Ascending aorta (tissue), 2 donors: ENCODE data around the gene FTH1. TPM values are rescaled to one million over a fixed set of nuclear protein-coding genes. Genes with fewer than 3 reads are reported as not detected.

Experiments
- DNase-seq, 2 donors: peaks; one replicate each; pipeline ENCODE4 v3.0.0-alpha.2; 2019; ENCODE audit warnings: low spot score in 2 of 2
- H3K27ac ChIP-seq, 2 donors: fragments of 200-600 bp; sonication (generic); one replicate each; pipeline ENCODE4 v1.5.1; 2016 to 2017; ENCODE audit warnings: mild to moderate bottlenecking in 1 of 2
- H3K27me3 ChIP-seq: fragments of 200-600 bp; sonication (generic); one replicate; pipeline ENCODE4 v1.5.1; 2017
- H3K36me3 ChIP-seq, 2 donors: fragments of 200-600 bp; sonication (generic); one replicate each; pipeline ENCODE4 v1.5.1; 2016
- H3K4me1 ChIP-seq, 2 donors: fragments of 200-600 bp; sonication (generic); one replicate each; pipeline ENCODE4 v1.5.1; 2016 to 2017; ENCODE audit warnings: mild to moderate bottlenecking in 1 of 2
- H3K4me3 ChIP-seq, 2 donors: fragments of 200-600 bp; sonication (generic); one replicate each; pipeline ENCODE4 v1.5.1; 2016 to 2017; ENCODE audit warnings: mild to moderate bottlenecking in 1 of 2
- H3K9me3 ChIP-seq, 2 donors: fragments of 200-600 bp; sonication (generic); one replicate each; pipeline ENCODE4 v1.5.1; 2016
- CTCF ChIP-seq, 3 experiments: fragments of 200-600 bp in 2 of 3; fragments of 450-650 bp in 1 of 3; sonication (generic) in 2 of 3; IDR thresholded peaks; one replicate each; pipeline ENCODE4 v1.5.1; 2016 to 2019; ENCODE audit warnings: antibody characterized with exemption in 3 of 3, mild to moderate bottlenecking in 1 of 3, moderate library complexity in 1 of 3
- intact Hi-C: fragments of 100-400 bp; cut with DNase I; formaldehyde crosslinking; loops from one replicate; pipeline ENCODE4 v1.15.1; 2023
- total RNA-seq: library from RNA; depleted of rRNA; stranded (reverse); fragments of >200 nt; gene quantifications from one replicate; pipeline ENCODE4 v1.1.0, GENCODE V29; 2016

The FTH1 gene
- total RNA-seq, 1 donor from 2014 or later = 2,353 TPM

GRCh38 chr11:61975638-61976419 is 8.4 kb upstream of the FTH1 start:
- peak overlapping the region in 1 of 2 donors; percentile 24 for H3K4me3 ChIP-seq
- intact Hi-C loops = no loop called here
- peaks cover 45 to 54% of the 10 kb centered on the region in 2 donors for H3K4me1 ChIP-seq
- H3K27me3 ChIP-seq = no peaks in the 10 kb centered on the region
- peak overlapping the region; percentile 98 to 99 for H3K27ac ChIP-seq
- no peaks in the 10 kb centered on the region for H3K9me3 ChIP-seq
- TF ChIP-seq CTCF (IDR thresholded peaks at IDR 0.05) = no peak
- DNase-seq = peak in 1 of 2 donors; percentile 58
- no peaks in the 10 kb centered on the region for H3K36me3 ChIP-seq

- peak overlapping the region in 1 of 2 donors; percentile 24 for H3K4me3 ChIP-seq
- peak overlapping the region; percentile 98 to 99 for H3K27ac ChIP-seq
- DNase-seq = peak in 1 of 2 donors; percentile 81
- H3K27me3 ChIP-seq = no peaks in the 10 kb centered on the region
- no peaks in the 10 kb centered on the region for H3K36me3 ChIP-seq
- intact Hi-C loops = loop anchor here (5.0 kb wide), 1 partner anchor 158 kb away; the partner anchor contains the start of gene FADS1
- peaks cover 49 to 58% of the 10 kb centered on the region in 2 donors for H3K4me1 ChIP-seq
- no peak for TF ChIP-seq CTCF (IDR thresholded peaks at IDR 0.05)
- H3K9me3 ChIP-seq = no peaks in the 10 kb centered on the region
These were observed 7.6 kb upstream of the FTH1 start for GRCh38 chr11:61974766-61975631.

GRCh38 chr11:61973476-61974162 is 6.2 kb upstream of the FTH1 start:
- Histone ChIP-seq H3K4me3 (peak overlapping the region in 1 of 2 donors; percentile 19), H3K36me3 (no peaks in the 10 kb centered on the region), H3K9me3 (no peaks in the 10 kb centered on the region), H3K27ac (peak overlapping the region; percentile 98 to 99), H3K27me3 (no peaks in the 10 kb centered on the region), H3K4me1 (peaks cover 49 to 61% of the 10 kb centered on the region in 2 donors)
- no peak for TF ChIP-seq CTCF (IDR thresholded peaks at IDR 0.05)
- peak in 1 of 2 donors; percentile 73 for DNase-seq
- intact Hi-C loops = loop anchor here (5.0 kb wide), 1 partner anchor 156 kb away; the partner anchor contains the start of gene FADS1

GRCh38 chr11:61972672-61973475 is 5.4 kb upstream of the FTH1 start:
- peak in 1 of 2 donors; percentile 73 for DNase-seq
- Histone ChIP-seq H3K27ac (peak overlapping the region; percentile 98 to 99), H3K4me3 (peak overlapping the region; percentile 21 to 43), H3K36me3 (no peaks in the 10 kb centered on the region), H3K9me3 (no peaks in the 10 kb centered on the region), H3K27me3 (no peaks in the 10 kb centered on the region), H3K4me1 (peaks cover 44 to 60% of the 10 kb centered on the region in 2 donors)
- intact Hi-C loops = loop anchor here (5.0 kb wide), 1 partner anchor 156 kb away; the partner anchor contains the start of gene FADS1
- TF ChIP-seq CTCF (IDR thresholded peaks at IDR 0.05) = no peak
